Fibroblast of skin of back (primary cell): Measurements from ENCODE around the gene KCNMA1.
A peak's percentile ranks its signal among the peaks of the same experiment; 100 is the strongest.

Source experiments
- DNase-seq: peaks from one replicate; pipeline ENCODE4 v3.0.0-alpha.2; 2013

The KCNMA1 gene

DNA sequence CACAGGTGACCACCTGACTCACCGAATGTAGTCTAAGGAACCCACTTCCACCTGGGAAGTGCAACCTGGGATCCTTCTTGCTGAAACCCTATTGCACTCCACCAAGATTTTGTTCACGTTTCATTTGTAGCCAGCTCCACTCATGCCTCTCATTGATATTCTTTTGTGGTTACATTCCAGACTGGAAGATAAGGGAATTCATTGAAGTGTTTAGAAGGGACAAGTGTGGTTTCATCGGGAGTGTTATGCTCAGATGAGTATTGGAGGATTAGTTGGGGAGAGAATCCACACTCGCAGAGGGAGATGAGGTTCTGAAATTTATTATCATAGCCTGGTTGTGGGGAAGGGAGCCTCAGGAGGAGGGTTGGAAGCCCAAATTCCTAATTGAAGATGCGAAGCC lies 320.4 kb downstream of the KCNMA1 start:
- DNase-seq = peak; percentile 50

DNA sequence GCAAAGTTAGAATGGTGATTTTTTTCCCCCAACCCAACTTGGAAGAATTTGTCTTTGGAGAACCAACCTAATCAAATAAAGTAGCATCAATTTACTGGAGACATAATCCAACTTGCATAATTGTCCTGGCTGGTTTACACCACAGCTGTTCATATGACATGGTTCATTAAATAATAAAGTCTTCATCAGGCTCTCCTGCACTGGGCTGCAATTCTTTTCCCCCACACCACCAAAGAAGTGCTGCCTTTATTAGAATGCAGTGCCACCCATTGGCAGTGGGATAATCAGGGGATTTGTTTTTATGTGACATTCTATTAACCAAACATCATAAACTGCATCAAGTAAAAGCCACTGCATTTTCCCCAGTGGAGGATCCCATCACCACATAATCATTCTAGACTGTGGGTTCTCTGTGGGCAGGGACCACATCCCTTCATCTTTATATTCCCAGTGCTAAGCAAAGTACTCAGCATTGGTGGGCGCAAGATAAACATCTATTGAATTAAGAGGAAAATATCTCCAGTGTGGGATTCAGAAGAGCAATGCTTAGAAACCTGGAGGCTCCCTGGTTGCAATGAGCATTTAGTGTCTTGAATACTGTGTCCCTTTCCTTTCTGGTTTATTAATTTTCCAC lies 322.0 kb downstream of the KCNMA1 start:
- no peak for DNase-seq

DNA sequence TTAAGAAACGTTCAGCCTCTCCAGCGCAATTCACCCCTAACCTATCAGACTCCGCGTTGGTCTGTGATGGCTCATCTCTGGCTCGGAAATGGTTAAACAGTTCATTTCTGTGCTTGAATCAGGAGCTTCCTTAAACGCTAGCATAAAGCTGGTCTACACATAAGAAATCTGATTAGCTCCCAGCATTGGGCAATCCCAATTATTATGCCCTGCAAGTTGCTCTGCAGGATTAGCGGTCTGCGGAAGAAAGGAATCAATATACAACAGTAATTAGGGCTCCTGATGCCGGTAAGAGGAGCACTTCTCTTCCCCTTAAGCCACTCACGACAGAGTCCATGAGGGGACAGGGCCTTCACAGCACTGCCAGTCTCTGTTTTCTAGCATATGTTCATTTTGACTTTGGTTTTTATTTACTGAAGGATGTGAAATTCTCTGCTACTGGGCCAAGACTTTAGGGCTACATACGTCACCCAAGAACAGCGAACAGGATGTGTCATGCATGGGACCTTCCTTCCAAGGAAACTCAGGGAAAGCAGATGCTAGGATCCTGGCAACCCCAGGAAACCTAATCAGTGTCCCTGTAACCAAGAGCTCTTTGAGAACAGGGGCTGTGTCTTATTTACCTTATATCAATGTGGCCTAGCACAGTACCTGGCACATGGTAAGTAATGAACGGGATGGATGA lies 324.4 kb downstream of the KCNMA1 start:
- no peak for DNase-seq

DNA sequence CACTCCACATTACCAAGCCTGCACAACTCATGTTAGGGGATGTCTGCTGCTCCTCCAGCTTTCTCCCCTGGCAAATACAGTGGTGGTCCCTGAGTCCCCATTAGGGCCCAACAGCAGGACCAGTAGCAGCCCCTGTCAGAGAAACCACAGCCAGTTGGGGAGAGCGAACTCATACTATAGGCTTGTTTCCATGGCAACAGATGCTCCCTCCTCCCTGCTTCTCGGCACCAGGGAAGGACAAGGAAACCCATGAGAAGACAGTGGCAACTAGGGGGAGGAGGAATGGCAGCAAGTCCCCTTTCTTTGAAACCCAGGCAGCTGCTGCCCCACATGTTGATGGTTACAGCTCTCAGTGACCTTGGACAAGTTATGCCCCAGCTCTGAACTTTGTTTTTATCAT lies 326.4 kb downstream of the KCNMA1 start:
- no peak for DNase-seq

DNA sequence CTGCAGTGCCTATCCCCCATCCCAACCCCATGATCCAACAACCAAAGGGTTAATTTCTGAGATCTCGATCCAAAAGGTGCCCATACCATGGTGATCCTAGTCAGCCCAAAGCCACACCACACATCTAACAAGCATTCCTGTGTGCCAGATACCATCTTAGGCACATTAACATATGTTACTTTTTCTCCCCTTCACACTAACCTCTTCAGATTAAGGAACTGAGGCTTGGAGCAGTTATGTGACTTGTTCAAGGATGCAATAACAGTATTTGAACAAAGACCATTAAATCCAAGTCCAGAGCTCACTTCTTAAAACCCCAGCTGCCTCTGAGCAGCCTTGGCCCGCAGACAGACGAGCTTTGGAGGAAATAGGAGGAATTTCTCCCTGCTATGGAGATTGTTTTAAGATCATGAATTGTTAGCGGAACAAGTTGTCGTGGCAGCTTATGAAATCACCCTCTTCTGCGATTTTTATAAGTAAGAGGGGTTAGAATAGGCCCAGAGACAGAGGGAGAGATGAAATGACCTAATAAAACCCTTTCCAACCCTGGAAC lies 327.2 kb downstream of the KCNMA1 start:
- DNase-seq = no peak

DNA sequence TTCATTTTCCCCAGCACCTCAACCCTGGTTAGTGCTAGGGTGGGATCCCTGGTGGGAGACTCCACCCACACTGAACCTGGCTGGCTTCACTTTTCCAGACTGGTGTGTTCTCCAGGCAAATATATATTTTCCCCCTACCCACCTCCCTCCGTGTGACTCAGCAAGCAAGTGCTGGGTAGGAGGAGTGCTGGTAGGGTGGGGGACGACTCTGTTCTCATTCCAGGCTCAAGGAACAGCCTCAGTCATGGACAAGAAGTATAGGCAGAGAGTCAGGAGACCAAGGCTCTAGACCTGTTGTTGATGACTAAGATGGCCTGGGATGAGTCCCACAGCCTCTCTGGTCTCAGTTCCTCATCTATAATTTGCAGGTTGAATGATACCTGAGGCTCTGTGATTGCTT lies 328.1 kb downstream of the KCNMA1 start:
- no peak for DNase-seq

DNA sequence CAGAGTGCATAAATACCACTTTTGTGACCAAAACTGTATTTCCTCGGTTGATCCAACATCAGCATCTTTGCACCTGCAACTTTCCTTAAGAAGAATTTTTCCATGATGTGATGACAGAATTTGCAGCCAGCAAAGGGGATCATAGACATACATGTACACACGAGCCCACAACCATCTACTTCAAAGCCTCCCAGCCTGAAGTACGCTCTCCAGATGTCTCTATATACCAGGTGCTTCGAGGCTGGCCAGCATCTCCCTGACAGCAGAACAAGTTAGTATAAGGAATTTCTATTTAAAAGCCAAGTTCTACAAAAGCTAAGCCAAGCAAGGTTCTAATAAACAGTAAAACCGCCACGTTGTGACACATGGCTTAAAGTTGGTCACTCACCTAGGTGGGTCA lies 328.5 kb downstream of the KCNMA1 start:
- no peak for DNase-seq

DNA sequence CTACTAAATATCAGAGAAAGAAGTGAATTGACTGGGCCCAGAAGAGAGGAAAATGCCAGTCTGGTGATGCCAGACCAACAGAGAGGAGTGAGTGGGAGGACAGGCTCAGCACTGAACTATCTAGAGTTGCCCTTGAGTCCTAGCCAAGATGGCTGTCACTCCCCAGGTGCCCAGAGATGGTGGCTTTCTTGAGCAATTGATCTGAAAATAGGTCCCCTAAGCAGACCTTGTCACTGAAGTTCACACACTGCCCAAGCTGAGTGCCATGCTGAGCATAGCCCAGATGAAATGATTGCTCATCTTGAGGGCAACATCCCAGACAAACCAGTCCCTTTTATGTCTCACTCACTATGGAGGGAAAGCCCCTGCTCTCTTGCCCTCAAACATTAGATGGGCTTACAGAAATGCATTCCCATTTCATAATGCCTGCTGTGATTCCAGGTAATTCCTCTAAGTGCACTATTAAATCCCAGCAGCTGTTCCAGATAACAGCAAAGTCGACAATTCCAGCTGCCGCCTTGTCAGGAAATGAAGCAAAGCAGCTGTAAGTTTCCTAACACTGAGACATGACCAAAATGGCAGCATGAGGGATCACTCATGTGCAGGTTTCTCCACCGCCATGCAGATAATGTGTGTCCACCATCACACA lies 329.4 kb downstream of the KCNMA1 start:
- DNase-seq = no peak

DNA sequence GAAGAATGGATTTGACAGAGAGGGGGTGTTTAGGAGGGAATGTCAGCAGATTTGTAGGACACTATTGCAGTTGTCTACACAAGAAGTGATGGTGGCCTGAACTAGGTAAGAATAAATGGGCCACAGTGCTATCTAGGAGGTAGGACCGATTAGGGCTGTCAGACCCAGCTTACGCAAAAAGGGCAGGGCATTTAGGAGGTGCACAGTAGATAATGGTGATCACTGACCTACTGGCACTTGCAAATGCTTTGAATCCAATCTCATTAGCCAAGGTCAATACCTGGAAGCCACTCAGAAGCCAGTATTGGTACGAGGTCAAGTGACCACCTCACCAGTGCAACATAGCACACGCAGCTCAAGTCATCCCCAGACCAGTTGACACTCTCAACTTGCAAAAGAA lies 330.9 kb downstream of the KCNMA1 start:
- DNase-seq = no peak

DNA sequence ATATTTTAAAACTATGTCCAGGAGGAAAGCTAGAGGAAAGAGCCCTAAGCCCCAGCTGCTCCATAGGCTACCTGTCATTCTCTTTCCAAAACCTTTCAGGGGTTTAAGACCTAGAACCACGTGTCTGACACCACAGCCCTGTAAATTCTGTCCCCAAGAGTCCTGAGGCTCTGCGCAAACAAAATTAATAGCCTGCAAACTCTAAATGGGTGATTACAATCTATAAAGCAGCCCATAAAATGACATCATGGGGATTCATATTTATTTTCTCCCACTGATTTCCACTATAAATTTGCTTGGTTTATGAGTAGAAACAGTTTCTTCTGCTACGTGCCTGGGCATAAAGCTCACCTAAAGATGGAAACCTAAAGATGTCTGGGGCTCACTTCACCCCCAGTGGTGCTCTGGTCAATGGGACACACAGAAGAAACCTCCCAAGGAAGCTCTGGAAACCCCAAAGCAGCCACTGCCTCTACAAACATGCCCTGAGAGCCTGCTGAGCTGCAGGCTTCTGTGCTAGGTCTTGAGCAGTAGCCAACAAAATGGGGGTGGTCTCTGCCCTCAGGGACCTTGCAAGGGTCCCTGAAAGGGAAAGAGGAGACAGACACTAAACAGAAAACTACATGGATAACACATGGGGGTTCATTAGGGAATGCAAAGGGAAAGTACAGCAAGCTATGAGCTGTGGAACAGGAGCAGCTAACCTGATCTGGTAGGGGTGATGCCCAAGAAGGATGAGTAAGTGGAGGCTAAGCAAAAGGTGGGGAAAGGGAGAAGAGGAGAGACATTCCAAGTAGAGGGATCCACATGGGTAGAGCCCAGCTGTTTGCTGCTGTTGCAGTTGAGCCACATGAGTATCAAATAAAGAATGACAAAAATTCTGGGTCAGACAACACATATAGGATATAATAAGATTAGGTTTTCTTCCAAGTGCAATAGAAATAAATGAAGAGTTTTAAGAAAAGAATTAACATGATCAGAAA lies 331.7 kb downstream of the KCNMA1 start:
- DNase-seq = peak; percentile 77

DNA sequence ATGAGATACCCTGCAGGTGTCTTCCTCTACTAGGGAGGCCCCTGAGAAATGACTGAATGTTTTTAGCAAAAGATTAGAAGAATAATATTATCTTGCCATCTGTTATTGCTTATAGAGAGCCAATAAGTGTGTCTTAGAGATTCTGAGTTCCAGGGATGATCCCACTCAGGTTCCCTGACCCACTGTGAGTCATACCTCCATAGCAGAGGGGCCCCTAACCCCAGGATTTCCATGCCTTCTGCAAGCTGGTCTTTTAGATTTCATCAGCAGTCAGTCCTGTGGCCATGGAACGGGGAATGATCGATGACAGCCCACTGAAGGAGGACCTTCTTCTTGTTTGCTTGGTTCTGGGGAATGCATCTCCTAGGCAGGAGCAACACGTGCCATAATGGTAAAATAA lies 333.4 kb downstream of the KCNMA1 start:
- DNase-seq = no peak

DNA sequence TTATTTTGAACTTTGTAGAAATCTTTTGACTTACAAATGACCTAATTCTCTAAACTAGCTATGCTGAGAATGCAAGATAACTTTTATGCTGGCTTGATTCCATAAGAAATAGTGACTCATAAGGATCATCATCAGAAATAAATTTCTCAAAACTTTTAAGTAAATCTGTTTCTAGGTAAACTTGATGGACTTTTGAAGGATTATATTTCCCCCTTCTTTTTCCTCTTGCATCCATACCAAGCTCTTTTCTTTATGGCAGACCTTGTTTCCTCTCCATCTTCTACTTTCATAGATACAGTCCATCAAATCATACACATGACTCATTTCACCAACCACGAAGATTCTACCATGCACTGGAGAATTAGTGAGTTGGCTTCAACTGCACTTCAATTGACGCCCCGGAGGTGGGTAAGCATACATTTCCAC lies 336.3 kb downstream of the KCNMA1 start:
- DNase-seq = peak; percentile 85

DNA sequence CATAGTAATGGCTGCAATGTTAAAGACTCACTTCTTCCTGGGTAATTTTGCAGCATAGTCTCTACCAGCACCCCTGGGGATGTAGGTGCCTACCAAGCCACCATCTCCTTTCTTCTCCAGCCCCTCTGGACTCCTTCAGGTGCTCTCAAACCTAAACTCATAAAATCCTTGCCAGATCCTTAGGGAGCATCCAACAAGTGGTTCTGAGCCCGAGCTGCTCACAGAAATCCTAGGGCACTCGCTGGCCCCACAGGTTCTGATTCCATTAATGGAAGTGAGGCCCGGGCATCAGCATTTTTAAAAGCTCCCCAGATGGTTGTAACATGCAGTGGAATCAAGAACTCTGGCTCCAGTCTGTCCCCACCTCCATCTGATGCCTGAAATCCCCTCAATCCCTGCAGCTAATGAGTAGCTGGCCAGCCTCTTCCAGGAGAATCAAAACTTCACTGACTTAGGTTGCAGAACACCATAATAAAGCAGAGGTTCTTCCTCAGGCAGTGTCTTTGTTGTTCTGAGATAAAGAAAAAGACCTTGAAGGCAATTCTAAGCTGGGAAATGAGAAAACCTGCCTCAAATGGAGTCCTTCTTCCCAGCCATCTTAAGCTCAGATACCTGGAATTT lies 336.8 kb downstream of the KCNMA1 start:
- DNase-seq = no peak

DNA sequence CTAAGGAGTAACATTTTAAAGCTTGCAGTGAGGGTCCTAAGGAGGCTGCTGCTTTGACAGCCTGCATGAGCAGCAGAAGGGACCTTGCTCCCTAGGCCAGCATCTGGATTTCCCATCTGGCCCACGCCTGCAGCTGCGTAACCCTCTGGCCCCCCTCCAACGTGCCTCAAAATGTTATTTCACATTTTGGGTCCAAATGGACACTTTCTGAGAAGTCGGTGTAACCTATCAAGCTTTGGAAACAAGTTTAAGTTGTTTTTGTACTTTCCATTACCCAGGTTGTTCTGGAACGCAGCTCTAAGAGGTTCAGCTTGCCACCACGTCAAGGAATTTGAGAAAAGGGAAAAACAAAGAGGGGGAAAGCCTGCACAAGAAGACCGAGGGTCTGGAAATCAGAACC lies 338.3 kb downstream of the KCNMA1 start:
- no peak for DNase-seq

DNA sequence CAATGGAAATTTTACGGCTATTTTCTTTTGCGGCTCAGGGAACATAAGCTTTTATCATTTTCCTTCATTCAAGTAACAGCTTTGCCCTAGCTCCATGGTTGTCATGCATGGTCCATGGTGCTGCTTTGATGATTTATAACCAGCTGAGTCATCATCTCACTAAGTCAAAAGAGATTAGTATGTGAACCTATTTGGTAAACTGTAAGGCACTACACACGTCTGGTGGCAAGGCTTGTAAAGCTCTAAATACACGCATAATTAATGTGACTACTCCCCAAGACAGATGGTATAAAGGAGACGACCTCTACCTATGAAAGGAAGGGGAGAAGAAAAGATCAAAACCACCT lies 340.2 kb downstream of the KCNMA1 start:
- peak; percentile 68 for DNase-seq

DNA sequence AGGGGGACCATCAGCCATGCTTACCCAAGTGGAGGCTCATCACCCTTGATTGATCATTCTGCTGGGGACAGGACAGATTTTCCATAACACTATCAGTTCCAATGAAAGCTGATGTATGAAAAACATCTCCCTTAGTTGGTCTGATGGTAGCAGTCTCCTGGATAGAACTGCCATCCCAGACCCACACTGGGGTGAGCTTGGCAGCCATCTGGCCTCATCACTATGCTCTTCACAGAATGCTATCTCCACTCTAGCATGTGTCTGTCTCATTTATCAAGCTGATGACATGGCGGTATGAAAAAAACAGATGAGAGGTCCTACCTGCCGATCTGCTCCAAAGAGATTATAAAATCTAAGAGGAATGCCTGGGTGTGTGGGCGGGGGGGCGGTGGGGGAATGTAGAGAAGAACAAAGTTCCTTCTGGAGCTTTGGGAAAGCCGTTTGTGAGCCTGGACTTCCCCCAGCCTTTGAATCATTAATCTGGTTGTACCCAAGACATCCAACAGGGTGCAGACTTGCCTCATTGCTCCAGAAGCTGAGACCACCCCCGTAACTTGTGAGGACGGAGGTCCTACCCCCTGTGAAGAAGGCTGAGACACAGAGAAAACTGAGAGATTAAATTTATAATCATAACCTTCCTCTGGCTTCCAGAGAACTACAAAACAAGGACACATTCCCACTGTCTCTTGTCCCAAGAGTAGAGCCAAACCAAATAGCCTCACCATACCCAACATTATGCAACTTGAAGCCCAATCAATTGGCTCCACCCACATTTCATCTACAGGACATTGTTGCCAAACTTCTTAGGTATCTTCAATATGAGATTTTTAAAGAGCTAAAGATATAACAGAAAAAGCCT lies 340.8 kb downstream of the KCNMA1 start:
- DNase-seq = no peak

DNA sequence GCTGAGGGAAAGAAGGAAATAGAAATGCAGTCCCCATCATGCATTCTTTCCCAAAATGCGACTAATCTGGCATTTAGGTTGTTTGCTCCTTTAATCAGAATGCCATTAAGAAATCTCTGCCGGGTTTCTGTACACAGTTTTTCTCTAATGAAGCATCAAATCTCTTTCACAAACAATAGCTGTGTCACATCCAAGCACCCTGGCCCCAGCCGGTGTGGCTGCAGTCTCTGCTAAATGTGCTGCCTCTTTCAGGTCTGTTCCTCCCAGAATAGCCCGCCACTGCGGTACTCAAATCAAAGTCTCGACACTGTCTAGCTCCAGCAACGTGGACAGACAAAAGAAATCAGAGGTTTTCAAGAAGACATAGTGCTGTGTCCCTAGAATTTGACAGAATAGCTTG lies 343.8 kb downstream of the KCNMA1 start:
- no peak for DNase-seq

DNA sequence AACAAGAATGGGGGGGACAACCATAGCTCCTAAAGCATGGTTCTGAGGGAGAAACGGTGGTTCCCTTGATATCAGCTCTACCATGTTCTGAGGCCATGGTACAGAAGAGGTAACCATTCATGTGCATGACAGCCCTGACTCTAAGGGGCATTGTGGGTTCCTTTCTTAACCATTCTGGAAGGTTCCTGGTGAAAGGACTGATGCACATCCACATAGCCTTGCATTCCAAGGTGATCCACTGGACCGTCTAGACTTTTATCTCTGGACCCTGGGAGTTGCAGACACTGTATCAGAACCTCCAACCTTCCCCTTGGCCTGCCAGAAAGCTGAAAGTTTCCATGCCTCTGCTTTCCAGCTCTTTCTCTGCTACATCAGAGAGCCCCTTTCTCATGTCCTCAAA lies 344.3 kb downstream of the KCNMA1 start:
- DNase-seq = peak; percentile 52

DNA sequence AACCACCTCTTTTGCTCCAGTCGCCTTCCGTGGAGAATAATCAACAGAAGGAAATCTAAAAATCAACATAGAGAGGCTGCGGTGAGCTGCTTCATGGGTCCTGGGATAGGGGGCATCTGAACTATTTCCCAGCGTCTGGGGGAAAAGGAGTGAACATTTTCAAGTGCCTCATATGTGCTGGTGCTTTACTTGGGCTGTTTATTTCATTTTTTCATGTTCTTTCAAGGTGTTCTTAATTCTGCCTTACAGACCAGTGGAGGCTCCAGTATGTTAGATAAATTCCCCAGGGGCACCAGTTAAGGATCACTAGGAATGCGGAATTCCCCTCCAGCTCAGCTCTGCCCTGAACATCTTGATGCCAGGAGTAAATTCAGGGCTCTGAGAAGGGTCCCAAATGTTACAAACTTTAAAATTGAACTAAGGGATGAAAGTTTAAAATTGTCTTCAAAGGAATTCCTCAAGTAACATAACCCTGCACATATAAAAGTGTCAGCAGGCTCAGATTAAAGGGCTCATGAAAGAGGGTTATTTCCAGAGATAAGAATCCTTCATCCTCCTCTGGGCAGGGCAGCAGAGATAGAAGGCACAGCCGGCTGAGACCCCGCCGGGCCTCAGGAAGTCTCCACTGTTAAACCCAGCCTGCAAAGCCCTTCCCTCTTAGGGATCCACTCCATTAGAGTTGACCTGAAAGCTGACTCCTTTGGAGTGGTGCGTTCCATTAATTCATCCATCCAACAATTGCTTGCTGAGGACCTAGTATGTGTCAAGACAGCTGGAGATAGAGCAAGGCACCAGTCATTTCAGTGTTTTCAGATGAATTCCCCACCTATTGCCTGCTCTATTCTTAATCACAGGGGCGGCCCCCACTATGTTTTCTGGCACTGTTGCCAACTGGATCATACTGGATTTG lies 345.8 kb downstream of the KCNMA1 start:
- peak; percentile 80 for DNase-seq

DNA sequence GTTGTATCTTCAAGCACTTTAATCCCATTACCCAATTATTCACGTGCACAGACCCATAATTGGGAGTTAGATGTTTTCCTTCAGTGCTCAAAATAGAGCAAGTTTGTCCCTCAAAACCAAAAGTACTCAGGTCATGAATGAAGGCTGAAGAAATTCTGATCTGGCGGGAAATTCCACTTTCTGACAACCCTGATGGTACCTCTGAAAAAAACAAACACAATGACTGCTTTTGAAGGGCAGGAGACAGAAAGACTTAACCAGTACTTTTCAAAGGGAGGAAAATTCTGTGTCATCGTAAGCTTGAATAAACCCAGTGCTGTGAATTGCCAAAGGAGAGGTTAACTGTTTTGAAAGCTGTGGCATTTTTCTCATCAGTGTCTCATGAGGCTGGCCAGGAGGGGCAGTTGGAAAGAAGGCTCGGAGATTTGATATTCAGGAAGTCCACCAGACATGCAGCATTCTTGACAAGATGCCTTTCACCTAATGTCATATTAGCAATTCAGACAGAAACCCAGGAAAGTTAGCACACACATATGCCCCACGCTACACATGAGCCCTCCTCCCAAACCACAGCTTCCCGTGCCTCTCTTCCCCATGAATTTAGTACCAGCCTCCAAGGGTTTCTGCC lies 347.0 kb downstream of the KCNMA1 start:
- DNase-seq = peak; percentile 100
